Duodenal mucosa (tissue), 2 donors: ENCODE measurements around the gene BUB1B.

Source experiments
- H3K27ac ChIP-seq: one replicate; pipeline ENCODE4 v1.7.0; 2013; ENCODE audit warnings: low read depth, low read length
- H3K27me3 ChIP-seq, 2 donors: one replicate each; pipeline ENCODE4 v1.7.0; 2013; ENCODE audit warnings: low read length in 2 of 2, control low read depth in 1 of 2; ENCODE audit not compliant: insufficient read depth in 2 of 2, control insufficient read depth in 1 of 2
- H3K36me3 ChIP-seq, 2 donors: one replicate each; pipeline ENCODE4 v1.7.0; 2013; ENCODE audit warnings: low read length in 2 of 2, control low read depth in 1 of 2; ENCODE audit not compliant: insufficient read depth in 2 of 2, control insufficient read depth in 1 of 2
- H3K4me1 ChIP-seq, 2 donors: one replicate each; pipeline ENCODE4 v1.7.0; 2013; ENCODE audit warnings: low read length in 2 of 2, control low read depth in 1 of 2; ENCODE audit not compliant: insufficient read depth in 2 of 2, control insufficient read depth in 1 of 2
- H3K4me3 ChIP-seq, 2 donors: one replicate each; pipeline ENCODE4 v1.7.0; 2013; ENCODE audit warnings: low read length in 2 of 2, low read depth in 1 of 2
- H3K9ac ChIP-seq, 2 donors: one replicate each; pipeline ENCODE4 v1.7.0; 2013; ENCODE audit warnings: low read length in 2 of 2, low read depth in 1 of 2
- H3K9me3 ChIP-seq, 2 donors: one replicate each; pipeline ENCODE4 v1.7.0; 2013; ENCODE audit warnings: low read length in 2 of 2, control low read depth in 1 of 2; ENCODE audit not compliant: control insufficient read depth in 1 of 2

BUB1B gene

DNA sequence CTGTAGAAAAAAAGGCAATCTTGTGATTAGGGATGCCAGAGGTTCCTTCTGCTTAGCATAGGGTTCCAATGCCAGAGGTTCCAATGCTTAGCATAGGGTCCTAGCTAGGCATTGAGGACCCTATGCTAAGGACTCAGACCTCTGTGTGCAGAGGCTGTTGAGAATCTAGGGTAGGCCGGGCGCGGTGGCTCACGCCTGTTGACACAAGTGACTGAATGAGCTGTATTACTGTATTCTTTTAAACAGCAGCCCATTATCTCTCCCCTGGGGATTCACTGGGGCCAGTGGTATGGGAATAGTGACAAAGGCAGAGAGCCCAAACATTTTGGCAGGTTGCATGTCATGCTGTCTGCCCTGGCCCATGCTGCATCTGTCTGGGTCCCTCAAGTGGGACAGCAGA, 94.2 kb downstream of the BUB1B start:
- H3K9ac ChIP-seq, result no peak overlapping the region
- no peaks in the 10 kb centered on the region for H3K36me3 ChIP-seq
- peaks cover 8 to 9% of the 10 kb centered on the region in 2 donors for H3K4me1 ChIP-seq
- H3K27ac ChIP-seq, result no peak overlapping the region
- H3K4me3 ChIP-seq, result no peak overlapping the region
- no peaks in the 10 kb centered on the region for H3K9me3 ChIP-seq
- peaks cover 3 to 6% of the 10 kb centered on the region in 2 donors for H3K27me3 ChIP-seq

DNA sequence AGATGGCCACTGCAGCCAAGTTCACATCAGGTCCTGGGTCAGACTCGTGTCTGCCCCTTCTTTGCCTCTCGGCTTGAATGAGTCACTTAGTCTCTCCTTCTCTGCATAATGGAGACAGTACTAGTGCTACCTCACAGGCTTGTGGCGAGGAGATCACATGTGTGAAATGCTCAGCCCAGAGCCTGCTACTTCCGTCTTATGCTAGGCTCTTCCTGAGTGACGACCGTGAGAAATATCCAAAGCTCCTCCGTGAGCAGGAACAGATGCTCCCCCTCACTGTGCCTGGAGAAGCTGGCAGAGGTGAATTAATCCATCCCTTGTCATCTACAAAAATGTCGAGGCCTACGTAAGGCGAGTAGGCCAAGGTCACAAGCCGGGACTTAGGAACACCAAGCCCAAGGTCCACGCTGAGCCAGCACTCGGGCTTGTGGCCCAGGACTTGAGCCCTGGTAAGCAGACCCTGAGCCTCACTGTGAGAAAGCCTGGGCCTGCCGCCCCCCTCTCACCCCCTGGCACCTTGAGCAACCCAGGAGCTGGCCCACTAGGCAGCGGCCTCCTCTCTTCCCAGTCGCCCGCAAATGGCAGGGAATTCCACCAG, 95.9 kb downstream of the BUB1B start:
- no peak overlapping the region for H3K9ac ChIP-seq
- H3K4me1 ChIP-seq, result peaks cover 8 to 9% of the 10 kb centered on the region in 2 donors
- H3K36me3 ChIP-seq, result no peaks in the 10 kb centered on the region
- no peaks in the 10 kb centered on the region for H3K9me3 ChIP-seq
- peaks cover 3 to 6% of the 10 kb centered on the region in 2 donors for H3K27me3 ChIP-seq
- no peak overlapping the region for H3K4me3 ChIP-seq
- no peak overlapping the region for H3K27ac ChIP-seq

DNA sequence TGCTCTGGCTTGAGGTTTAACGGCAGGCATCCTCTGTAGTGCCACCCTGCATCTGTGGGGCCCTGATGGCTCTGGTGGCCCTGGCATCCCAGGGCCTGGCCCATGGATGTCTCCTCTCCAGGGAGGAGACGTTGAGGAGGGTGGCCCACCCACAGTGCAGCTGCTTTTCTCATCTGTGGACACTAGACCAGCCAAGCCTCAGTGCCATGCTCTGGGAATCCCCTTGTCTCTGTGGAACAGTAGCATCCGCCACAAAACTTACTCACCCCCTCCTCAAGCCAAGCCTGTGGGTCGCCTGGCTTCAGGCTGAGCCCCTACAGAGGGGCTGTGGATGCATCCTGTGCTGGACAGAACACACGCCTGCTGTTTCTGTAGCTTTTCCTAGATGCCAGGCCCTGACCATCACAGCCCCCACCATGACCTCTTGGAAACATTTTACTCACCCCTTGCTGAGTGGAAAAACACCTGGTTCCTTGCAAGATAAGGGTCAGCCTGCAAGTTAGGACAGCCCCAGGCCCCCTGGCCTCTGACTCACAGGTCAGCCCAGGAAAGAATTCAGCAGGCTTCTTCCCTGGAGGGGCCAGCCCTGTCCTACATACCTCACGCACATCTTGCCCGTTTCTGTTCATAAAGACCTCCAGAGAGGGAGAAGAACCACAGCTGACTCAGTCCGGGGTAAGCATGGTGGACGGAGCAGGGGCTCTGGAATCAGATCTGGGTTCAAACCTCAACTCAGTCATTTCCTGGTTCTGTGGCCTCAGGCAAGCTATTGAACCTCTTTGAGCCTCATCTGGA, 97.0 kb downstream of the BUB1B start:
- Histone ChIP-seq H3K27me3 (peaks cover 3 to 6% of the 10 kb centered on the region in 2 donors), H3K9me3 (no peaks in the 10 kb centered on the region), H3K4me3 (no peak overlapping the region), H3K4me1 (peaks cover 8 to 9% of the 10 kb centered on the region in 2 donors), H3K27ac (no peak overlapping the region), H3K9ac (no peak overlapping the region), H3K36me3 (no peaks in the 10 kb centered on the region)

DNA sequence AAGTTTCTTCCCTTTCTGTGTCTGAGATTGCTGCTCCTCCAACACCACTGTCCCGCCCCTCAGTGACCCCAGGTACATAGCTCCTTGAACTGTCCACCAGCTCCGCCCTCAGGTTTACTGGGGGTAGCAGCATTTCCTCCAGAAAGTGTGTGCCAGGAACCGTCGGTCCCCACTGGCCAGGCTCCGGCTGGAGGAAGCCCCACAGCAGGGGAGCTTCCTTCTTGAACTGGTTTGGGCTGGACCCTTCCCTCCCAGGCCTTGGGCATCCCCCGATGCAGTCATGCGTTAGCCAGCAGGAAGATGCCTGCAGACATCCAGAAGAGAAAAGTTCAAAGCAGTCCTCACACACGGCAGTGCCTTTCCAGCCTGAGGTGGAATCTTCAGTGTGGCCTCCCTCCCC, 97.7 kb downstream of the BUB1B start:
- H3K4me1 ChIP-seq, result peaks cover 1 to 3% of the 10 kb centered on the region in 2 donors
- no peak overlapping the region for H3K27ac ChIP-seq
- H3K4me3 ChIP-seq, result no peak overlapping the region
- H3K9ac ChIP-seq, result no peak overlapping the region
- H3K9me3 ChIP-seq, result no peaks in the 10 kb centered on the region
- H3K27me3 ChIP-seq, result peaks cover under 1 to 1% of the 10 kb centered on the region in 2 donors
- H3K36me3 ChIP-seq, result no peaks in the 10 kb centered on the region

DNA sequence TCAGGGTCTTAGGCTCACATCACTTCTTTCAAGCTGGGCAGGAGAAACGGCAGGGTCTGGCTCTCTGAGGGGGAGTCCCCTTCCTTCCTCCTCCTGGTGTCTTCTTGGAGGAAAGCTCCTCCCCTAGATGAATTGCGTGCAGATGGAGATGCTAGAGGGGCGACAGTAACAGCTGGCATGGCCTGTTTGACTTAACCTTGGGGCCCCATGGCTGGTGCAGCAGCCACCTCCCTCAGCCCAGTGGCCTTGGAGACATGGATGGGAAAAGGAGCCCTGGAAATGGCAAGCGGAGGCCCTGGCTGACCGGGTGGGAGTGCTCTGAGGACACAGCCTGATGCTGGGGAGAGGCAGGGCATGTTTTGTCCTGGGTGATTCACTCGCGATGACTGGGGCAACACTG, 98.2 kb downstream of the BUB1B start:
- no peaks in the 10 kb centered on the region for H3K27me3 ChIP-seq
- H3K27ac ChIP-seq, result no peak overlapping the region
- H3K4me1 ChIP-seq, result no peaks in the 10 kb centered on the region
- no peak overlapping the region for H3K4me3 ChIP-seq
- no peaks in the 10 kb centered on the region for H3K9me3 ChIP-seq
- no peak overlapping the region for H3K9ac ChIP-seq
- no peaks in the 10 kb centered on the region for H3K36me3 ChIP-seq

DNA sequence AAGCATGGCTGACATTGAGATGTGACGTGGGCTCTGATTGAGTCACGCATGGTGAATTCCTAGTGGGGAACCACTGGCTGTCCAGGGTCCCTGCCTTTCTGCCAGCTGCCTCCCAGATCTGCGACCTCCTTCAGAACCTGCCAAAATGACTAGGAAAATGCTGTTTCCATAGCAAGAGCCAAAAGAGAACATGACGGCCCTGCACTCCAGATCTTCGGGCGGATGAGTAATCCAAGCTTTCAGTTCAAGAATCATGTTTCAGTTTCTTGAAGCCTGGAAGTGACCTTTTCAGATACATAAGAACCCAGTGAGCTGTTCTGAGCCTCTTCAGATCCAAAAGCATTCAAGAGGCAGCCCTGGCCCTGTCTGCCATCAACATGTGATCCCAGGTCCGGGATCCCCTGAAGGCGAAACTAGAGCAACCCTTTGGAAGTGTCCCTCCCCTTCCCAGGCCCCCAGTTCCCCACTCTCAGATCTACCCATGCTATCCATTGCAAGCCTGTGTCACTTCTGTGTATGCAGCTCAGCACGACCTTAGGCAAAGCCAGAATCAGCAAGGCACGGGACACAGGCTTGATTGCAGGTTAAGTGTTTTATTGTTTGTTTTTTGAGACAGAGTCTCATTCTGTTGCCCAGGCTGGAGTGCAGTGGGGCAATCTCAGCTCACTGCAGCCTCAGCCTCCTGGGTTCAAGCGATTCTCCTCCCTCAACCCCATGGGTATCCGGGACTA, 102.3 kb downstream of the BUB1B start:
- Histone ChIP-seq H3K9ac (no peak overlapping the region), H3K36me3 (no peaks in the 10 kb centered on the region), H3K27ac (no peak overlapping the region), H3K9me3 (no peaks in the 10 kb centered on the region), H3K4me1 (no peaks in the 10 kb centered on the region), H3K27me3 (no peaks in the 10 kb centered on the region), H3K4me3 (no peak overlapping the region)

DNA sequence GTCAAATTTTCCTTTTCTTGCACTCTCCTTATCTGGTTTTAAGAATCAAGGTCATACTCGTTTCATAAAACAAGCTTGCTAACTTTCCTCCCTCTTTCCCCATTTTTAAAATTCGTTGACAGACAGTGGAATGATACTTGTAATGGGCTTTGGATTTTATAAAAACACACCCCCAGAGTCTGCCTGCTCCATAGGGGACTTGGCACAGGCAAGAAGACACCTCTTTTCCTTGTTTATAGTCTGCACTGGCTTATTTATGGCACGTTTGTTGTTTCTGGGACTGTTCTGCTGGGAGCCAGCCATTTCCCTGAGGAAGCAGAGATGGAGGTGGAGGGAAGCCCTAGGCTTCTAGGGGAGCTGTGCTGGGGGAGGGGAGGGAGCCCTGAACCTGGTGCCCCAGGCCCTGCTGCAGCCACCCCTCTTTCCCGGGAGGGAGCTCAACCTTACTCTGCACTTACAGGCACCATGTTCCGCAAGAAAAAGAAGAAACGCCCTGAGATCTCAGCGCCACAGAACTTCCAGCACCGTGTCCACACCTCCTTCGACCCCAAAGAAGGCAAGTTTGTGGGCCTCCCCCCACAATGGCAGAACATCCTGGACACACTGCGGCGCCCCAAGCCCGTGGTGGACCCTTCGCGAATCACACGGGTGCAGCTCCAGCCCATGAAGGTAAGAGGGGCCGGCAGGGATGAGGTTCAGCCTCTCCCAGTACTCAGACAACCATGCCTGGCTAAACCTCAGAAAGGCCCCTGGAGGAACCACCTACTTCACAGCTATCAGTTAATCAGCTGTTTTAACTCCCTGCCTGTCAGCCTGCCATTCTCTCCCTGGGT, 103.7 kb downstream of the BUB1B start:
- Histone ChIP-seq H3K9ac (no peak overlapping the region), H3K36me3 (no peaks in the 10 kb centered on the region), H3K9me3 (no peaks in the 10 kb centered on the region)

DNA sequence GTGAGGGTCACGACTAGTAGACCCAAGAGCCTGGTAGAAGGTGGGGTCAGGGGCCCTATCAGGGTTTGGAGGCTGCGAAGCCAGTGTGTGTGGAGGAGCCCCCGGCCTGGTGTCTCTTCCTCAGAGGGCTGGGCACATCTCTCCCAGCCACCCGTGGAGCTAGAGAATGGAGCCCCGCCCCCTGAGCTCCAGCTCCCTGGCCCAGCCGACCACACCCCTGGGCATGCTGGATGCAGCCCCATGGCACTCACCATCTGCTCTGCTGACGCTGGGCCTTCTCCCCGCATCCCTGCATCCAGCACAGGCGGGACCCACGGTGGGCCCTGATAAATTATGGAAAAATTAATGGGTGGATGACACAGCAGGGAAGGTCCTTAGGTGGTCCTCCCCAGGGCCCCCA, 104.5 kb downstream of the BUB1B start:
- Histone ChIP-seq H3K27ac (no peak overlapping the region), H3K4me3 (no peak overlapping the region), H3K9ac (no peak overlapping the region), H3K4me1 (no peaks in the 10 kb centered on the region), H3K9me3 (no peaks in the 10 kb centered on the region), H3K36me3 (no peaks in the 10 kb centered on the region), H3K27me3 (no peaks in the 10 kb centered on the region)

More for the DNA sequence above, 103.7 kb downstream of the BUB1B start:
- H3K27me3 ChIP-seq, result no peaks in the 10 kb centered on the region
- H3K27ac ChIP-seq, result no peak overlapping the region
- H3K4me1 ChIP-seq, result no peaks in the 10 kb centered on the region
- no peak overlapping the region for H3K4me3 ChIP-seq

DNA sequence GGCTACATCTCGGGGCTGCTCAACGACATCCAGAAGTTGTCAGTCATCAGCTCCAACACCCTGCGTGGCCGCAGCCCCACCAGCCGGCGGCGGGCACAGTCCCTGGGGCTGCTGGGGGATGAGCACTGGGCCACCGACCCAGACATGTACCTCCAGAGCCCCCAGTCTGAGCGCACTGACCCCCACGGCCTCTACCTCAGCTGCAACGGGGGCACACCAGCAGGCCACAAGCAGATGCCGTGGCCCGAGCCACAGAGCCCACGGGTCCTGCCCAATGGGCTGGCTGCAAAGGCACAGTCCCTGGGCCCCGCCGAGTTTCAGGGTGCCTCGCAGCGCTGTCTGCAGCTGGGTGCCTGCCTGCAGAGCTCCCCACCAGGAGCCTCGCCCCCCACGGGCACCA, 105.0 kb downstream of the BUB1B start:
- Histone ChIP-seq H3K27me3 (no peaks in the 10 kb centered on the region), H3K36me3 (no peaks in the 10 kb centered on the region), H3K4me3 (no peak overlapping the region), H3K9me3 (no peaks in the 10 kb centered on the region), H3K4me1 (no peaks in the 10 kb centered on the region), H3K9ac (no peak overlapping the region), H3K27ac (no peak overlapping the region)
